Uterus (tissue), 2 donors: ENCODE measurements around the gene PVALB.

Source experiments
- POLR2A ChIP-seq, 2 donors: fragments of 450-650 bp; IDR thresholded peaks; one replicate each; pipeline ENCODE4 v1.6.1; 2016; ENCODE audit warnings: antibody characterized with exemption in 2 of 2, mild to moderate bottlenecking in 1 of 2, moderate library complexity in 1 of 2
- TF ChIP-seq, protein P1 (sequence below), 4 experiments: fragments of 200-600 bp in 2 of 4; fragments of 450-650 bp in 2 of 4; sonication (generic) in 2 of 4; IDR thresholded peaks; one replicate each; pipeline ENCODE4 v1.5.1; 2016 to 2019; ENCODE audit warnings: antibody characterized with exemption in 4 of 4, mild to moderate bottlenecking in 2 of 4, moderate library complexity in 1 of 4

GRCh38 chr22:36860821-36861659, 44.2 kb upstream of the PVALB start, which contains the start of gene NCF4:
- TF ChIP-seq, protein P1, sequence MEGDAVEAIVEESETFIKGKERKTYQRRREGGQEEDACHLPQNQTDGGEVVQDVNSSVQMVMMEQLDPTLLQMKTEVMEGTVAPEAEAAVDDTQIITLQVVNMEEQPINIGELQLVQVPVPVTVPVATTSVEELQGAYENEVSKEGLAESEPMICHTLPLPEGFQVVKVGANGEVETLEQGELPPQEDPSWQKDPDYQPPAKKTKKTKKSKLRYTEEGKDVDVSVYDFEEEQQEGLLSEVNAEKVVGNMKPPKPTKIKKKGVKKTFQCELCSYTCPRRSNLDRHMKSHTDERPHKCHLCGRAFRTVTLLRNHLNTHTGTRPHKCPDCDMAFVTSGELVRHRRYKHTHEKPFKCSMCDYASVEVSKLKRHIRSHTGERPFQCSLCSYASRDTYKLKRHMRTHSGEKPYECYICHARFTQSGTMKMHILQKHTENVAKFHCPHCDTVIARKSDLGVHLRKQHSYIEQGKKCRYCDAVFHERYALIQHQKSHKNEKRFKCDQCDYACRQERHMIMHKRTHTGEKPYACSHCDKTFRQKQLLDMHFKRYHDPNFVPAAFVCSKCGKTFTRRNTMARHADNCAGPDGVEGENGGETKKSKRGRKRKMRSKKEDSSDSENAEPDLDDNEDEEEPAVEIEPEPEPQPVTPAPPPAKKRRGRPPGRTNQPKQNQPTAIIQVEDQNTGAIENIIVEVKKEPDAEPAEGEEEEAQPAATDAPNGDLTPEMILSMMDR (IDR thresholded peaks at IDR 0.05) = no peak
- TF ChIP-seq POLR2A (IDR thresholded peaks at IDR 0.05) = no peak
